Right atrium auricular region (tissue), 2 donors: Measurements from ENCODE around the gene SMIM21. TPM values are rescaled to one million over a fixed set of nuclear protein-coding genes. Genes with fewer than 3 reads are reported as not detected.
A peak's percentile ranks its signal among the peaks of the same experiment; 100 is the strongest.

ENCODE experiments used
- DNase-seq: peaks from one replicate; pipeline ENCODE4 v3.0.0-alpha.2; 2019; ENCODE audit warnings: low spot score
- H3K27ac ChIP-seq, 2 donors: fragments of 200-600 bp; sonication (generic); 1 replicate in 1 of 2; 2 replicates in 1 of 2; pipeline ENCODE4 v1.5.1; 2016 to 2019
- H3K27me3 ChIP-seq, 2 donors: fragments of 200-600 bp; sonication (generic); one replicate each; pipeline versions ENCODE4 v1.5.1 to v1.6.0; 2017 to 2019
- H3K36me3 ChIP-seq: fragments of 200-600 bp; sonication (generic); one replicate; pipeline ENCODE4 v1.5.1; 2016
- H3K4me1 ChIP-seq, 2 donors: fragments of 200-600 bp; sonication (generic); one replicate each; pipeline versions ENCODE4 v1.5.1 to v1.6.0; 2017 to 2019
- H3K4me3 ChIP-seq, 2 donors: fragments of 200-600 bp; sonication (generic); 1 replicate in 1 of 2; 2 replicates in 1 of 2; pipeline ENCODE4 v1.5.1; 2017 to 2019; ENCODE audit warnings: mild to moderate bottlenecking in 1 of 2, moderate library complexity in 1 of 2
- H3K9me3 ChIP-seq, 2 donors: fragments of 200-600 bp; sonication (generic); one replicate each; pipeline ENCODE4 v1.5.1; 2019
- total RNA-seq, 2 donors: library from RNA; depleted of rRNA; stranded (reverse); fragments of >200 nt; gene quantifications; one replicate each; pipeline ENCODE4 v1.1.0, GENCODE V29; 2016
- TF ChIP-seq, protein P1 (sequence below), 2 donors: fragments of 200-600 bp; sonication (generic); IDR thresholded peaks; one replicate each; pipeline ENCODE4 v1.5.1; 2019; ENCODE audit warnings: antibody characterized with exemption in 2 of 2

SMIM21 gene
- total RNA-seq, 2 donors from 2014 or later: not detected

DNA sequence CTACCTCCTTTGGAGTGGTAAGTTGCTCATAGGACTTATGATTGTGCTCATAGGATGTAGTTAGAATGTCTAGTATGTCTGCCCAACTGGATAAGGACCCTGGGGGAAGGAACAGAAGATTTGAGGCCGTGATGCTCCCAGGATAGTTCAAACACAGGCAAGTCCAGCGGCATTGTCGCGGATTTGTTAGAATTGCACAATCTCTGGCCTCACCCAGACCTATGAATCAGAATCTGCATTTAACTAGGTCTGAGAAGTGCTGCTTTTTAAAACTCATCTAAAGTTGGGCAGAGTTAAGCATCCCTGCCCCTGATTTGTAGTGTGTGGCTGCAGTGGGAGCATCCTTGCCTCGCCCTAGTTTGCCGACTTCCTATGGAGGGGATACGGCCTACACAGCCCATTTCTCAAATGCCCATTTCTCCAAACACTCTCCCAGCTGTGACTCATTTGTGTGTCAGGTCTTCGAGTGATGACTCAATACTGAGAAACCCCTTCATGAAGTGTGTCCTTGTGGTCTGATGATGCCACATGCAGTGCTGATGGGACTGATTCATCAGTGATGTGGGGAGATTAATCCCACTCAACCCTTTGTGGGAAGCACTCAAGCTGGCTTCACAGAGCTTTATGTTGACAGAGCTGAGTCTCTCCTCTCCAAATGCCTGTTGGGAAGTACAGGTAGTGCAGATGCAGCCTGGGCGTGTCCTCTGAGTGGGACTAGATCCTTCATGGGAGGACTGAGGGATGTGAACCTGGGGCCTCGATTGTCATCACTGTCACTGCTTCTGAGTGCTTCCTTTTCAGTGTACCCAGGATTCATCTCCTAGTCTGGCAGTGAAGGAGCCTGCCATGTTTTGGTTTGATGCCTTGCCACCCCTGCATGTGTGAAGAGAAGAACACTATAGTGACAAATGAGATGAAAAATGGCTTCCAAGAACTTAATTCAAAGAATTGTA is 18.7 kb downstream of the SMIM21 start:
- Histone ChIP-seq H3K36me3 (no peaks in the 10 kb centered on the region), H3K4me1 (no peaks in the 10 kb centered on the region), H3K9me3 (no peaks in the 10 kb centered on the region), H3K4me3 (no peak overlapping the region), H3K27ac (no peak overlapping the region), H3K27me3 (no peaks in the 10 kb centered on the region)
- TF ChIP-seq, protein P1, sequence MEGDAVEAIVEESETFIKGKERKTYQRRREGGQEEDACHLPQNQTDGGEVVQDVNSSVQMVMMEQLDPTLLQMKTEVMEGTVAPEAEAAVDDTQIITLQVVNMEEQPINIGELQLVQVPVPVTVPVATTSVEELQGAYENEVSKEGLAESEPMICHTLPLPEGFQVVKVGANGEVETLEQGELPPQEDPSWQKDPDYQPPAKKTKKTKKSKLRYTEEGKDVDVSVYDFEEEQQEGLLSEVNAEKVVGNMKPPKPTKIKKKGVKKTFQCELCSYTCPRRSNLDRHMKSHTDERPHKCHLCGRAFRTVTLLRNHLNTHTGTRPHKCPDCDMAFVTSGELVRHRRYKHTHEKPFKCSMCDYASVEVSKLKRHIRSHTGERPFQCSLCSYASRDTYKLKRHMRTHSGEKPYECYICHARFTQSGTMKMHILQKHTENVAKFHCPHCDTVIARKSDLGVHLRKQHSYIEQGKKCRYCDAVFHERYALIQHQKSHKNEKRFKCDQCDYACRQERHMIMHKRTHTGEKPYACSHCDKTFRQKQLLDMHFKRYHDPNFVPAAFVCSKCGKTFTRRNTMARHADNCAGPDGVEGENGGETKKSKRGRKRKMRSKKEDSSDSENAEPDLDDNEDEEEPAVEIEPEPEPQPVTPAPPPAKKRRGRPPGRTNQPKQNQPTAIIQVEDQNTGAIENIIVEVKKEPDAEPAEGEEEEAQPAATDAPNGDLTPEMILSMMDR (IDR thresholded peaks at IDR 0.05): no peak
- no peak for DNase-seq

GRCh38 chr18:75407468-75408437 is 19.8 kb downstream of the SMIM21 start:
- no peaks in the 10 kb centered on the region for H3K36me3 ChIP-seq
- no peak overlapping the region for H3K27ac ChIP-seq
- TF ChIP-seq, protein P1 (IDR thresholded peaks at IDR 0.05): no peak
- no peaks in the 10 kb centered on the region for H3K4me1 ChIP-seq
- H3K9me3 ChIP-seq: no peaks in the 10 kb centered on the region
- no peak for DNase-seq
- H3K27me3 ChIP-seq: no peaks in the 10 kb centered on the region
- peak overlapping the region in 1 of 2 donors; percentile 9 for H3K4me3 ChIP-seq

- H3K27me3 ChIP-seq: no peaks in the 10 kb centered on the region
- no peaks in the 10 kb centered on the region for H3K36me3 ChIP-seq
- H3K4me3 ChIP-seq: peak overlapping the region in 1 of 2 donors; percentile 9
- H3K9me3 ChIP-seq: no peaks in the 10 kb centered on the region
- H3K4me1 ChIP-seq: no peaks in the 10 kb centered on the region
- TF ChIP-seq, protein P1 (IDR thresholded peaks at IDR 0.05): no peak
- no peak for DNase-seq
- no peak overlapping the region for H3K27ac ChIP-seq
Measured at GRCh38 chr18:75406491-75407445, 20.7 kb downstream of the SMIM21 start.

DNA sequence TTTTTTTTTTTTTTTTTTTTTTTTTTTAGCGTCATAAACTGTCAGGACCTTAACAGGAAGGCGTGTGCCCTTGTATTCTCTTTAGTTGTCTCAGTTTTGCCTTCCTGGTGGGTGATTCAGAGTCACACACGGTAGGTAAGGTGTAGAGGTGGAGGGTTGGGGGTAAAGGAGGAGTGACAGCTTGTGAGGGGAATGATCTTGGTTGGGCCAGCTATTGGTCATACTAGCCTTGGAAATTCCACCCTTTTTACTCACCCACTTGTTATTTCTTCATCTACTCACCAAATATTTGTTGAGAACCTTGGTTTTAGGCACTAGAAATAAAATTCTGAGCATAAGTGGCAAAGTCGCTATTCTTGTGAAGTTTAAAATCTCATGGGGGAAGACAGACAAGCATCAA is 22.2 kb downstream of the SMIM21 start:
- Histone ChIP-seq H3K4me3 (no peak overlapping the region), H3K4me1 (no peaks in the 10 kb centered on the region), H3K27ac (no peak overlapping the region), H3K9me3 (no peaks in the 10 kb centered on the region), H3K36me3 (no peaks in the 10 kb centered on the region), H3K27me3 (no peaks in the 10 kb centered on the region)
- TF ChIP-seq, protein P1 (IDR thresholded peaks at IDR 0.05): no peak
- no peak for DNase-seq

DNA sequence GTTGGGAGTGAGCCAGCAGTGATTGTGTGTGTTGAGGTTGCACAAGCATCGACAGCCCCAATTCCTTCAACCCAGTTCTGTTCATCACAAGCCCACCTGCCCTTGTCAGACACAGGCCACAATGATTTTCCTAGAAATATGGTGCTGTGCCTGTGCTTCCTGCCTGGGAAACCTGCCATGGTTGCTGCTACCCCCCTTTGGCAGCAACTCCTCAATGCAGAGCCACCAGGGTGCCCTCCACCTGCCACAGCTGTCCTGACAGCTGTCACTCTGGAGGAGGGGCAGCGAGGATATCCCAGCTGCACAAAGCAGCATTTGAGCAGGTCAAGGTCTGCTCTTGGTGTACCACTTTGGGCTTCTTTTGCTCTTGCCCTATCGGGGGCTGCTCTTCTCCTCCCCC is 27.1 kb downstream of the SMIM21 start:
- Histone ChIP-seq H3K36me3 (no peaks in the 10 kb centered on the region), H3K4me3 (no peak overlapping the region), H3K9me3 (no peaks in the 10 kb centered on the region), H3K4me1 (no peaks in the 10 kb centered on the region), H3K27ac (no peak overlapping the region), H3K27me3 (no peaks in the 10 kb centered on the region)
- TF ChIP-seq, protein P1 (IDR thresholded peaks at IDR 0.05): no peak
- no peak for DNase-seq
